ENCODE measurements around the gene DTX2.
"Not testable (repeated sequence)": the region's sequence is repeated elsewhere in the genome, so short reads cannot be mapped to it uniquely, and the experiment has no call there.

DTX2 gene

DNA sequence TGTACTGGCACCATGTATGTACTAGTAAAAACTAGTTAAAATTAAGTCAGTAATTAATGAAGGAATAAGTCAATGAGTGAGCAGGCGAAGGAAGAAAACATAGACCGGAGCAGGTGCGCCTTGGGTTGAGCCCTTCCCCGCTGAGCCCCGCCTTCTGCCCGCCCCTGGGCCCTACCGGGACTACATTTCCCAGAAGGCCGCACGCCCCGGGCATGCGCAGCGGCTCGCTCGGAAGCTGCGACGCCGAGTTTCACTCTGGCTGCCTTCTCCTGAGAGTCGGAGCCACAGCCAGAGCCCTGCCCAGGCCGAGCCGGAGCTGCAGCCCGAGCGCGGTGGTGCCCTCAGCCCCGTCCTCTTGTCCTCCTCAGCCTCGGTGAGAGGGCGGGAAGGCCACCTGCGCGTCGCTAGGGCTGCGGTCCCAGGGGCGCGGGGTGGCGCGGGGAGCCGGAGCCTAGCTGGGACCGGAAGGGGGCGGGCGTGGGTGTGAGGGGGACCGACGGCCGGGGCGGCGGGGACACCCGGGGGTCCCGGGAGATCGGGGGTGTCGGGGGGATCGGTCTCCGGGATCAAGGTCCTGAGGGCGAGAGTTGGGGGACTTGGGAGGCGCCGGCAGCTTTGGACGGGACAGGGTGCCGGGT is at the start of gene DTX2:
TSS of gene DTX2 (plus strand) at position 246 of the 638 bp plus-strand sequence. CDS start 18,801 bp downstream, outside the sequence.
- peak in 1 of 2 donors; percentile 33 for DNase-seq (ENCODE audit: low read depth in 2 of 2)

DNA sequence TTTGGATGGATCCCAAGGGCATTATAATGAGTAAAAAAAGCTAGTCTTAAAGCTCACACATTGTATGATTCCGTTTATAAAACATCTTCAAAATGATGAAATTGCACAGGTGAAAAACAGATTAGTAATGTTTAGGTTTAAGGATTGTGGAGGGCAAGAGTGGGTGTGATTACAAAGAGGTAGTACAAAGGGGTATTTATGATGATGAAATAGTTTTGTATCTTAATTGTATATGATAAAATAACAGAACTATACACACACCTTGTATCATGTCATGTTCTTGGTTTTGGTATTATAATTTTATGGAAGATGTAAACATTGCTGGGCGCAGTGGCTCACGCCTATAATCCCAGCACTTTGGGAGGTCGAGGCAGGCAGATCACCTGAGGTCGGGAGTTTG is 49.3 kb upstream of the DTX2 start:
- no peak for DNase-seq (ENCODE audit: low read depth in 2 of 2)

DNA sequence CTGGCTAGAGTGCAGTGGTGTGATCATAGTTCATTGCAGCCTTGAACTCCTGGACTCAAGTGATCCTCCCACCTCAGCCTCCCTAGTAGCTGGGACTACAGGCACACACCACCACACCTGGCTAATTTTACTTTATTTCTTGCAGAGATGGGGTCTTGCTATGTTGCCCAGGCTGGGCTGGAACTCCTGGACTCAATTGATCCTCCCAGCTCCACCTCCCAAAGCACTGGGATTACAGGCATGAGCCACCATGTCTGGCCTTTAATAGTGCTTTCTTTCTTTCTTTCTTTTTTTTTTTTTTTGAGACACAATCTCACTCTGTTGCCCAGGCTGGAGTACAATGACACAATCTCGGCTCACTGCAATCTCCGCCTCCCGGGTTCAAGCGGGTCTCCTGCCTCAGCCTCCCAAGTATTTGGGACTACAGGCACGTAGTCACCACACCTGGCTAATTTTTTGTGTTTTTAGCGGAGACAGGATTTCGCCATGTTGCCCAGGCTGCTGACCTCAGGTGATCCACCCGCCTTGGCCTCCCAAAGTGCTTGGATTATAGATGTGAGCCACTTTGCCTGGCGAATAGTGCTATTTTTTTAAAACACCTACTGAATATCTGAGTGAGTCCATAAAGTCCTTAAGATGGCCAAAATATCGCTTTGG is 43.7 kb upstream of the DTX2 start:
- not testable (repeated sequence) for DNase-seq (ENCODE audit: low read depth in 2 of 2)

DNA sequence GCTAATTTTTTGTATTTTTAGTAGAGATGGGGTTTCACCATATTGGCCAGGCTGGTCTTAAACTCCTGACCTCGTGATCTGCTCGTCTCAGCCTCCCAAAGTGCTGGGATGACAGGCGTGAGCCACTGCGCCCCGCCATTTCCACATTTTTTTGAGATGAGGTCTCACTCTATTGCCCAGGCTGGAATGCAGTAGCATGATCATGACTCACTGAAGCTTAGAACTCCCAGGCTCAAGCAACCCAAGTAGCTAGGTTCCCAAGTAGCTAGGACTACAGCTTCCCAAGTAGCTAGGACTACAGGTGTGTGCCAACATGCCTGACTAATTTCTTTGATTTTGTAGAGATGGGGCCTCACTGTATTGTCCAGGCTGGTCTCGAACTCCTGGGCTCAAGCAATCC is 40.4 kb upstream of the DTX2 start:
- DNase-seq (ENCODE audit: low read depth in 2 of 2) = not testable (repeated sequence)

DNA sequence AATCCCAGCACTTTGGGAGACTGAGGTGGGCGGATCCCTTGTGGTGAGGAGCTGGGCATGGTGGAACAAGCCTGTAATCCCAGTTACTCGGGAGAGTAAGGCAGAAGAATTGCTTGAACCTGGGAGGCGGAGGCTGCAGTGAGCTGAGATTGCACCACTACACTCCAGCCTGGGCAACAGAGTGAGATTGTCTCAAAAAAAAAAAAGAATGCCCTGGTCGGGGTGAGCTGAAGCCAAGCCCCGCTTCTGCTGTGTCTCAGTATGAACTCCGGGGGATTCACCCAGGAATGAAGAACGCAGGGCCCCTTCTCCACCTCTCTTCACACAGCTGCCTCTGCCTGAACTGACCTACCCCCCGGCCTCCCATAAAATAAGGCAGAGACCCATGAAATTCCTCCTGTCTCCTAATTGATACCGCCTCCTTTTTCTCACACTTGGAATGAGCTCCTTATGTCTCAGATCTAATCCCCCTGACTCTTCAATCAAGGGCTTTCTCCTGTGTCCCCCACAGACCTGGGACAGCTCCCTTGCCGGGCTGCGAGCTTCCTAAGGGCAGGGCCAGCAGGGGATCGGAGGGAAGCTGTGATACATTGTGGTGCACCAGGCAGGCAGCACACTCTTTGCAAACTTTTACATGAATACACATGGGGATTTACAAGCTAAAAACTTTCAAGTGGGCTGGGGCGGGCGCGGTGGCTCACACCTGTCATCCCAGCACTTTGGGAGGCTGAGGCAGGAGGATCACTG is 37.7 kb upstream of the DTX2 start:
- no peak for DNase-seq (ENCODE audit: low read depth in 2 of 2)

DNA sequence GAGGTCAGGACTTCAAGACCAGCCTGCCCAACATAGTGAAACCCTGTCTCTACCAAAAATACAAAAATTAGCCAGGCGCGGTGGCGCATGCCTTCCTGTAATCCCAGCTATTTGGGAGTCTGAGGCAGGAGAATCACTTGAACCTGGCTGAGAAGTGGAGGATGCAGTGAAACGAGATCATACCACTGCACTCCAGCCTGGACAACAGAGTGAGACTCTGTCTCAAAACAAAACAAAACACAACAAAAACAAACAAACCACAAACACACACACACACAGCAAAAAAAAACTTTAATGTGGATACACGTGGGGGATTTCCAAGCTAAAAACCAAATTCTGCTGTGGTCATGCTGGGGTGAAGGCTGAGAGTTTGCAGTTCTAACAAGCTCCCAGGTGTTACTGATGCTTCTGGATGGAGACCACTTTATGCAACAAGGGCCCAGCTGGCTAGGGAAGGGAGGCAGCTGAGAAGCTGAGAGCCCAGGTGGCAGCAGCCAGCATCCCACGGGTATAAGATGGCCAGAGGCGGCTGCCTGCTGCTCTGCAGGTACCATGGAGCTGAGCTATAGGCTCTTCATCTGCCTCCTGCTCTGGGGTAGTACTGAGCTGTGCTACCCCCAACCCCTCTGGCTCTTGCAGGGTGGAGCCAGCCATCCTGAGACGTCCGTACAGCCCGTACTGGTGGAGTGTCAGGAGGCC is 36.9 kb upstream of the DTX2 start, which contains the start of gene ZP3:
TSS of gene ZP3 (plus strand) at position 538 of the 699 bp plus-strand sequence. CDS start at position 553, 15 bp downstream.
- no peak for DNase-seq (ENCODE audit: low read depth in 2 of 2)

DNA sequence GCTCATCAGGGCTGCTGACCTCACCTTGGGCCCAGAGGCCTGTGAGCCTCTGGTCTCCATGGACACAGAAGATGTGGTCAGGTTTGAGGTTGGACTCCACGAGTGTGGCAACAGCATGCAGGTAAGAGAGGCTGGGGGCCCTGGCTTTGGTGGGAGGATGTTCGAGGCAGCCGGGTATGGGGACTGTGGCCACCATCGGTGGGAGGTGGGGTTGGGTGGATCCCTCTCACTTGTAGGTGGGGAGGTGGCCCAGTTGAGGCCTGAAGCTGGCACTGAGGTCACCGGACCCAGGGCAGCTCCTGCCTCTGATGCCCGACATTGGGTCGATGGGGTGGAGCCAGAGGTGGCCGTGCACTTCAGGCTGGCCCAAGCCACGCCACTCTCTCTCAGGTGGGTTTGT is 36.4 kb upstream of the DTX2 start:
- DNase-seq (ENCODE audit: low read depth in 2 of 2) = no peak

DNA sequence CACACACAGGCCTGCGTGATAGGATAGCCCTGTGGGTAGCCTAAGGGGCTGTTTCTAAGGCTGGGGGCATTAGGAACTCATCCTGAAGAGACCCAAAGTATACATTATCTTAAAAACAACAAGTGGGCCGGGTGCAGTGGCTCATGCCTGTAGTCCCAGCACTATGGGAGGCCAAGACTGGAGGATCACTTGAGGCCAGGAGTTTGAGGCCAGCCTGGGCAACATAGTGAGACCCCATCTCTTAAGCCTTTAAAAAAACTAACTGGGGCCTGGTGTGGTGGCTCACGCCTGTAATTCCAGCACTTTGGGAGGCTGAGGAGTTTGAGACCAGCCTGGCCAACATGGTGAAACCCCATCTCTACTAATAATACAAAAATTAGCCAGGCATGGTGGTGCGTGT is 36.0 kb upstream of the DTX2 start:
- DNase-seq (ENCODE audit: low read depth in 2 of 2) = not testable (repeated sequence)

DNA sequence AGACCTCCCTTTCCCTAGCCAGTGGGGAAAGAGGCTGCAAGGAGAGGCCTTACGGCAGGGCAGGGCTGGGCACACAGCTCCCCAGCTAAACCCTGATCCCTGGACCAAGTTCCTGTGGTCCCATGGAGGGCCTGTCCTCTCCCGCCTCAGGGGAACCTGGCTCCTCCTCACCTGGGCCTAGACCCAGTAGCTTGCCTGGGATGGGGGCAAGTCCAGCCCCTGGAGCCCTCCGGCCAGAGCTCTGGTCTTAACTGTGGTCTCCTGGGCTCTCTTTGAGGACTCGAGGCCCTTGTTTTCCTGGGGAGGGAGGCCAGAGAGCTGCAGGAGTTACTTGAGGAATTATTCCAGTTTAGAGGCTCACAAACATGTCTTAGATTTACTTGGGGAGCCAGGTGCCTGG is 35.3 kb upstream of the DTX2 start:
- no peak for DNase-seq (ENCODE audit: low read depth in 2 of 2)

DNA sequence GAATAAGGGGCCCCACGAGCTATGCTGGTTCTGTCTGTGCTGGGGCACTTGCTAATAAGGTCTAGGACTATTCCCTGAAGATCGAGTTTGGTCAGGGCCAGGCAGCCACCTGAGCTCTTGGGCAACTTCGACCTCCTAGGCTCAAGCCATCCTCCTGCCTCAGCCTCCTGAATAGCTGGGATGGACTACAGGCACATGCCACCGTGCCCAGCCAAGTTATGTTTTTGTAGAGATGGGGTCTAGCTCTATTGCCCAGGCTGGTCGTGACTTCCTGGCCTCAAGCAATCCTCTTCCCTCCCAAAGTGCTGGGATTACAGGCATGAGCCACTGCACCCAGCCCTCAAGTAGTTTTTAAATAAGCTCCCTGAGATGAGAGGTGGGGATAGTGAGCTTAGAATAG is 33.9 kb upstream of the DTX2 start:
- DNase-seq (ENCODE audit: low read depth in 2 of 2) = no peak

DNA sequence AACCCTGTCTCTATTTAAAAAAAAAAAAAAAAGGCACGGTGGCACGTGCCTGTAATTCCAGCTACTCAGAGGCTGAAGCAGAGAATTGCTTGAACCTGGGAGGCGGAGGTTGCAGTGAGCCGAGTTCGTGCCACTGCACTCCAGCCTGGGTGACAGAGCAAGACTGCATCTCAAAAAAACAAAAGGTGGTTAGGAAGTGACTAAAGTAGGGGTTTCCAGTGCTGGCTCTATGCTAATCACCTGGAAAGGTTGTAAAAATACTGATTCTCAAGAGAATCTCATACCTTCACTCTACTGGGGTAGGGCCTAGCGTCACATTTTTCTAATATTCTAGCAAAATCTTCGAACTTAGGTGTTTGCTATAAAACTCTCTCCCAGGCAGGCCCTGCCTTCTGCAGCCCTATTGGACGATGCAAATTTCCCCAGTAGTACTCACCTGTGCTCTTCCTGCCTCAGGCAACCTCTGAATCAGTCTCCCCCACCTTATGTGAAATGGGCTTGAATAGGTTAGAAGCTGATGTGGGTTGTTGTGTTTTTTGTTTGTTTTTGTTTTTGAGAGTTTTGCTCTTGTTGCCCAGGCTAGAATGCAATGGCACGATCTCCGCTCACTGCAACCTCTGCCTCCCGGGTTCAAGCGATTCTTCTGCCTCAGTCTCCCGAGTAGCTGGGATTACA is 33.2 kb upstream of the DTX2 start:
- DNase-seq (ENCODE audit: low read depth in 2 of 2) = no peak

DNA sequence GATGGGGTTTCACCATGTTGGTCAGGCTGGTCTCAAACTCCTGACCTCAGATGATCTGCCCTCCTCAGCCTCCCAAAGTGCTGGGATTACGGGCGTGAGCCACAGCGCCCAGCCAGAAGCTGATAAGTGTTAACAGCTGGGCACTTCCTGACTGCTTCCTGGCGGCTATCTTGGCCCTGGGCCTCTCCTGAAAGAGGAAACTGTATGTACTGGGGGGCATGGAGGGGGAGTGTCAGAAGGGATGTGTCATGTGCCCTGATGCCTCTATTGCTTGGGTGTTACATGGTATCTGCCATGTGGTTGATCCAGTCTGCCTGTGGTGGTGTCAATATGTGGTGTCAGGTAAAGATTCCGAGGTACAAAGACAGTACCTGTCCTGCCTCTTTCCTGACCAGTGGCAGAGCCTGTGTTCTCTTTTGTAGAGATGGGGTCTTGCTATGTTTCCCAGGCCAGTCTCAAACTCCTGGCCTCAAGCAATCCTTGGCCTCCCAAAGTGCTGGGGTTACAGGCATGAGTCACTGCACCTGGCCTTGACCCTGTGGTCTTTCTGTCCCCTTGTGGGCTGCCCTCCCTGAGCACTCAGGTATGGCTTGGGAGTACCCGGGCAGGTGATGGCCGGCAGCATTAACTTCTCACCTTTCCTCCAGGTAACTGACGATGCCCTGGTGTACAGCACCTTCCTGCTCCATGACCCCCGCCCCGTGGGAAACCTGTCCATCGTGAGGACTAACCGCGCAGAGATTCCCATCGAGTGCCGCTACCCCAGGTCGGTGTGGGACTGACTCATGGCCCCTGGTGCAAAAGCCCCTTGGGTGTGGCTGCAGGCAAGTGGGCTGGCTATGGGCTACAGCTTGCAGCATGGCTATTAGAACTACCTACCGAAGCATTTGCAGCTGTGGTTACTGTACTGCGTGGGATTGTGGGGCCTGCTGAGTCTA is 32.4 kb upstream of the DTX2 start:
- no peak for DNase-seq (ENCODE audit: low read depth in 2 of 2)

DNA sequence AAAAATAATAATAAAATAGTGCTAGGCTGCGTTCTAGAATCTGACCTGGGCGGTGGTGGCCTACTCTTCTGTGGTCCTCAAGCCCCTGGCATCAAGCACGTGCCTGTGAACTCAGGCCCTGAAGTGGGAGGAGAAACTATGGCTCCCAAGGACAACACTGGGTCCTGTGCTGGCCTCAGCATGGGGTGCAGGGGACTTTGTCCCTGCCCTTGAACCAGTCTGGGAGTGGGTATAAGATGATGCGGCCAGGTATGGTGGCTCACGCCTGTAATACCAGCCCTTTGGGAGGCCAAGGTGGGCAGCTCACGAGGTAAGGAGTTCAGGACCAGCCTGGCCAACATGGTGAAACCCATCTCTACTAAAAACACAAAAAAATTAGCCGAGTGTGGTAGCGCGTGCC is 31.3 kb upstream of the DTX2 start:
- DNase-seq (ENCODE audit: low read depth in 2 of 2) = no peak

DNA sequence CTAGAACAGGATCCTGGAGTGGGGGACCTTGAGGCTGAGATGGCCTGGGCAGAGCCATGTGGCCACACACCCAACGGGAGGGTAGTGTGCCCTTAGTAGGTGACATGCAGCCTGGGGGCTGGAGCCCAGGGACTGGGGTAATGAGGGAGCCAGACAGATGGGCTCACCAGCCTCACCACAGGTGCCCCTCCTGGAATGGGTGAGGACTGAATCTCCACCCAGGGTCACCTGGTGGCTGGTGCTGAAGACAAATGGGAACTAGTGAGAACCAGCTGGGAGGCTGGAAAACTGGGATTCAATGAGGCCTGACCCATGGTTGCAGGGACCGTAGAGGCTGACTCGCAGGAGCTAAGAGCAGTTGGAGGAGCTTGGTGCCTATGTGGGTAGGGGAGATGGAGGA is 30.7 kb upstream of the DTX2 start:
- DNase-seq (ENCODE audit: low read depth in 2 of 2) = no peak

DNA sequence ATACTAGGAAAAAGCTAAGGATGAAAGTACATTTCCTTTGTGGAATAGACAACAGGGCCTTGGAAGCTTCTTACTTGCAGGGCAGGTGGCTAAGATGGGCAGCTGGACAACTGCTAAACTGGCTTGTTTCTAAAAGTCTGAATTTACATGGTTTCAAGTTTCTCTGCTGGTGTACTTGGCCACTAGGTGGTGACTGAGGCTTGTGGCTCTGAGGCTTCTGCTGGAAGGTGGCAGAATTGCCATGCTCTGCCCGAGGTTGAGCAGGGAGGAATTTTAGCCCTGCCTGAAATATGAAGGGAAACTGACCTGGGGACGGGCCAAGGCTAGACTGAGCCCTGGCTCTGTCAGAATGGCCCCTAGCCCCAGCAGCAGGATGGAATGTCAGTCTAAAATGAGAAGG is 23.6 kb upstream of the DTX2 start:
- DNase-seq (ENCODE audit: low read depth in 2 of 2) = peak; percentile 35 to 47

DNA sequence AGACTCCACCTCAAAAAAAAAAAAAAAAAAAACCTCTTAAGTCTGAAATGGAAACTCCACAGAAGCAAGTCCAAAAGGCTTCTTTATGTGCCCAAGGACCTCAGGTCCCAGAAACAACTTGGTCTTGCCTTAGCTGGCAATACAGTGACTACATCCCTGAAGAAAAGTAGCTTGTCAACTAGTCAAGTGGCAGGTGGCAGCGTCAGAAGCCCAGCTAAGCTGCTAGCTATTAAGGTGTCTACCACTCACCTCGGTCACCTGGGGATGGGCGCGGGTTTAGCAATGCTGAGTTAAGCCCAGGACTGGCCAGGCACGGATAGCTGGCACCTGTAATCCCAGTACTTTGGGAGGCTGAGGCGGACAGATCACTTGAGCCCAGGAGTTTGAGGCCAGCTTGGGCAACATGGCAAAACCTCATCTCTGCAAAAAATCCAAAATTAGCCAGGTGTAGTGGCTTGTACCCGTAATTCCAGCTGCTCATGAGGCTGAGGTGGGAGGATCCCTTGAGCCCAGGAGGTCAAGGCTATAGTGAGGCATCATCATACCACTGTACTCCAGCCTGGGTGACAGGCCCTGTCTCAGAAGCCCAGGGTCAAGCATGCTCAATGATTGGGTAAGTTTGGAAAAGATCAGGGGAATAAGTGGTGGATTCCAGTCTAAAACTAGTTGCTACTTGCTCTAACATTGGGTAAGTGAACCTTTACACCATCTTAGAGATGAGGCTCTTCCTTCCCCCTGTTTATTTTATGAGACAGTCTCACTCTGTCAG is 22.2 kb upstream of the DTX2 start:
- DNase-seq (ENCODE audit: low read depth in 2 of 2) = not testable (repeated sequence)

DNA sequence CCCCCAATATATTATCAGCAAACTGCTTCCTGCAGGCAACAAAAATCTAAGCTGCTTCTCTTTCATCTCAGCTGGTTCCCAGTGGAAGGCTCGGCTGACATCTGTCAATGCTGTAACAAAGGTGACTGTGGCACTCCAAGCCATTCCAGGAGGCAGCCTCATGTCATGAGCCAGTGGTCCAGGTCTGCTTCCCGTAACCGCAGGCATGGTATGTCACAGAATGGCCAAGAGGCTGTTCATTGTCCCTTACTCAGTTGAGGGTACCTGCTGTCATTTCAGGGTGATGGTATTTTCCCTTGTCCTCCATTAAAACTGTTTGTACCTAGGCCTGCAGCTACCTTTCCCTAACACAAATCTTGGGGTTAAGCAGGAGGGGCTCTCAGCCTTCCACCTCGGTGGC is 21.1 kb upstream of the DTX2 start:
- DNase-seq (ENCODE audit: low read depth in 2 of 2) = not testable (repeated sequence)

DNA sequence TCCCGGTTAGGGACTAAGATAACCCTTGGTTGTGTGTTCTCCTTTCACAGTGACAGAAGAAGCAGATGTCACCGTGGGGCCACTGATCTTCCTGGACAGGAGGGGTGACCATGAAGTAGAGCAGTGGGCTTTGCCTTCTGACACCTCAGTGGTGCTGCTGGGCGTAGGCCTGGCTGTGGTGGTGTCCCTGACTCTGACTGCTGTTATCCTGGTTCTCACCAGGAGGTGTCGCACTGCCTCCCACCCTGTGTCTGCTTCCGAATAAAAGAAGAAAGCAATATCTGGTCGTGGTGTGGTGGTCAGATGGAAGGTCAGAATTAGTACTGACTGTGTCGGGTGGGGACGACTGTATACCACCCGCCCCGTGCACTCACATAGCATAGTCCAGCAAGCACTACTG is 19.7 kb upstream of the DTX2 start:
- DNase-seq (ENCODE audit: low read depth in 2 of 2) = not testable (repeated sequence)

DNA sequence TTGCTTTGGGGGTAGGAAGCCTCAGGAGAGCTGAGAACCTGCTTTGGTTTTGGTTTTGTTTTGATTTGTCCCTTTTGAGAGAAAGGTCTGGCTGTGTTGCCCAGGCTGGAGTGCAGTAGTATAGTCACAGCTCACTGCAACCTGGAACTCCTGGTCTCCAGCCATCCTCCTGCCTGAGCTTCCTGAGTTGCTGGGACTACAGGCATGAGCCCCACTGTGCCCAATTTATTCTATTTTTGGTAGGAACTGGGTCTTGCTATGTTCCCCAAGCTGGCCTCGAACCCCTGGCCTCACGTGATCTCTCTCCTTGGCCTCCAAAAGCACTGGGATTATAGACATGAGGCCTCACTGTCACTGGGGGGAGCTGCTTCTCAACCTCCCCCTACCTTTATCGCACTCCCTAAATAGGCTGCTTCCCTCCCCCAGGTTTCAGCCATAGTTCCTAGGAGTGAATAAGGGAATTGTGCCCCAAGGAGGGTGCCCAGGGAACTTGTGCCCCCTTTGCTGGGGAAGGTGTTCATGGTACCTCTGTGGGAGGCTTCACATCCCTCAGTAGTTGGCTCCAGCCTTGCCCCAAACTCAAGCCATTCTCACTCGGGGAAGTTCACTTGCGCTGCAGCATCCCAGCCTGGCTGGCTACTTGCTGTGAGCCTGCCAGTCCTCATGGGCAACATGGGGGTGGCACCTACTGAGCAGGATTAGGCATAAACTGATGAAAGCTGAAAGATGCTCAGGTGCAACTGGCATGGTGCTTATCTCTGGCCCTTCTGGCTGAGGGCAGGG is 18.7 kb upstream of the DTX2 start:
- not testable (repeated sequence) for DNase-seq (ENCODE audit: low read depth in 2 of 2)

Data from stimulated activated CD4-positive, alpha-beta T cell treated with anti-CD3 and anti-CD28 coated beads, Interleukin-4, amount 100 ng/mL, for 48 hours (primary cell).